GM19324 (cell line): ENCODE data around the gene STPG1.

Experiments
- ATAC-seq: cut with Tn5 transposase; IDR thresholded peaks from one replicate; pipeline ENCODE4 v1.9.1; 2021; ENCODE audit warnings: mild to moderate bottlenecking, moderate library complexity; ENCODE audit not compliant: unreplicated experiment, low FRiP score

Gene STPG1

GRCh38 chr1:24427545-24427862, 13.9 kb upstream of the STPG1 start:
- no peak for ATAC-seq

DNA sequence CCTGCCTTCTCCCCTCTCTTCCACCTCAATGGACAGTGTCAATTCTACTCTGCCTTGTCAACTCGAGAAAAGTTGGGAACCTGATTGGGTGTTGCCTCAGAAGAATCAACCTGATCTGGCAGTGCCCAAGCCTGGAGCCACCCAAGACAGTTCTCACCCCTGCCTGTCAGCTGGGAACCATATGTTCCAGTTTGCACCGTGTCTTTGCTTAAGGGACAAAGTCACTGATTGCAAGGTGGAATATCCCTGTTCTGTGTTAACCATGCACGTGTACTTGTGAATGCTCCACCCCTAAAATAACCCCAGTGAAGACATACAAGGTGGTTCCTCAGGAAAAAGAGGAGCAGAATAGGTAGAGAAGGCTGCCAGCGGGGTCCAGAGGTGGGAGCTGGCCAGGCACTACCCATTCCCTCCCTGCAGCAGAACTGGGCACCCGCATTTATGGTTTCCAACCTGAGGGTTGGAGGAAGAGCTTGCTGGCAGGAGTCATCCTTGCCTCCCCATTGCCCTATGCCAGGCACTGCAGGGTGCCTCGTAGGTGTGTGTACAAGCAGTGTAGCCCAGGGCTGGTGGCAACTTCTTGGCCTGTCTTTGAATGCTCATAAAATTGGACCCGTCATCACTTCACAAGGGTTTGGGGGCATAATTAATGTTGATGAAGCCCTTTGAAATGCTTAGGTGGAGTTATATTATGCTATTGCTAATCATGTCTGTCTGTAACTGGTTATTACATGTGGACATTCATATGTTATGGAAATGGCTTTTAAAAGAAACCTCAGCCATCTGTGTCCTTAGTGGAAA, 13.4 kb upstream of the STPG1 start:
- ATAC-seq, result no peak

DNA sequence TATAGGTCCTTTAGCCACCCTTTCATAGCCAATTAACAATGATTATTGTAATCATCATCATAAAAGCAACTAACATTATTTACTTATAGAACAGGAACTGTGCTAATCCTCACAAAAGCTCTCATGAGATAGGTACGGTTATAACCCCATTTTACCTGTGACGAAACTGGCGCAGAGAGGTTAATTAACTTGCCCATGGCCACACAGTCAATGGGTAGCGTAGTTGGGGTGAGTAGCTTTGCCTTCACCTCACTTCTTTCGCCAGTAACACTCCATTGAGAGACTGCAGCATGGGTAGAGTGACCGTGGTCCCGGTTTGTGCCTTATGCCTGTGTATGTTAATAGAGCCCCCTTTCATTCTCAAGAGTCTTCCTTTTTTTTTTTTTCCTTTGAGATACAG, 12.3 kb upstream of the STPG1 start:
- ATAC-seq, result no peak

DNA sequence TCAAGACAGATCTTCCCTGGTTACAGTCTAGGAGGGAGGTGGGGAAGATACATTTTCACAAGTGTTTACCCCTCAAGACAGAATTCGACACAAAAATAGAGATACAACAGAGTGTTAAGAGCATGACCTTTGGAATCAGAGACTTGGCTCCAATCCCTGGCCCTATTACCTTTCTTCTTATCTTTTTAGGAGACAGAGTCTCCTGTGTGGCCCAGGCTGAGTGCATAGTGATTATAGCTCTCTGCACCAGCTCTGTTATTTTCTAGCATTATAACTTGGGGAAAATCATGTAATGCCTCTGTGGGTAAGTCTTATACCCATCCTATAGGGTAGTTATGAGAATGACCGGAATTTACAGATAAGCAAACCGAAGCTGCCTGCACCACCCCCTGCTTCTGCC, 11.9 kb upstream of the STPG1 start:
- ATAC-seq, result no peak

DNA sequence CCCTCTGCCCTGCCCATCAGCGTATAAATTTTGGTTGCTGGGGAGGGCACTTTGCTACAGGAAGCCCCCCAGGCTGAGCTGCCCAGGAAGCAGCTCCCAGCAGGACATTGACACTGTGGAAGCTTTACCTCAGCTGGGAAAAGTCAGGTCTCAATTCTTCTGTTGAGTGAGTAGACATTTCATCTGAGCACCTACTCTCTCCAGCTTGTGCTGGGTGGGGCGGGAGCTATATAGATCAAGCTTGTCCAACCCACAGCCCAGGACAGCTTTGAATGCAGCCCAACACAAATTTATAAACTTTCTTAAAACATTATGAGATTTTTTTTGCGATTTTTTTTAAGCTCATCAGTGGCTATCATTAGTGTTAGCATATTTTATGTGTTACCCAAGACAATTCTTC, 11.4 kb upstream of the STPG1 start:
- ATAC-seq, result no peak

GRCh38 chr1:24424207-24424606, 10.6 kb upstream of the STPG1 start:
- ATAC-seq, result no peak

- ATAC-seq, result no peak
Observed at GRCh38 chr1:24421502-24421901, 7.9 kb upstream of the STPG1 start.

DNA sequence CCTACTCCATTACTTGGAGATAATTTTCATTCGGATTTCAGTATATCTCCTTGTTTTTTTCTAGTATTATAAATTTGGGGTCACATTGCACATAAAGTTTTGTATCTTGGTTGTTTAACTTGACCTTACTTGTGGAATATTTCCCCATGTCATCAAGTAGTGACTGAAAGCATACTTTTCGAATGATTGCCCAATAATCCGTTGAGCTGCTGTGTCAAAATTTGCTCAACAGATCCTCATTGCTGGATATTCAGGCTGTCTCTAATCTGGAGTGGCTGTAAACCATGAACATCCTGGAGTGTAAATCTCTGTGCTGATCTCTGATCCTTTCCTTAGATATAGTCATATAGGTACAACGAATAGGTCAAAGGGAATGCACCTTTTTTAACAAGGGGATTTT, 7.0 kb upstream of the STPG1 start:
- no peak for ATAC-seq

DNA sequence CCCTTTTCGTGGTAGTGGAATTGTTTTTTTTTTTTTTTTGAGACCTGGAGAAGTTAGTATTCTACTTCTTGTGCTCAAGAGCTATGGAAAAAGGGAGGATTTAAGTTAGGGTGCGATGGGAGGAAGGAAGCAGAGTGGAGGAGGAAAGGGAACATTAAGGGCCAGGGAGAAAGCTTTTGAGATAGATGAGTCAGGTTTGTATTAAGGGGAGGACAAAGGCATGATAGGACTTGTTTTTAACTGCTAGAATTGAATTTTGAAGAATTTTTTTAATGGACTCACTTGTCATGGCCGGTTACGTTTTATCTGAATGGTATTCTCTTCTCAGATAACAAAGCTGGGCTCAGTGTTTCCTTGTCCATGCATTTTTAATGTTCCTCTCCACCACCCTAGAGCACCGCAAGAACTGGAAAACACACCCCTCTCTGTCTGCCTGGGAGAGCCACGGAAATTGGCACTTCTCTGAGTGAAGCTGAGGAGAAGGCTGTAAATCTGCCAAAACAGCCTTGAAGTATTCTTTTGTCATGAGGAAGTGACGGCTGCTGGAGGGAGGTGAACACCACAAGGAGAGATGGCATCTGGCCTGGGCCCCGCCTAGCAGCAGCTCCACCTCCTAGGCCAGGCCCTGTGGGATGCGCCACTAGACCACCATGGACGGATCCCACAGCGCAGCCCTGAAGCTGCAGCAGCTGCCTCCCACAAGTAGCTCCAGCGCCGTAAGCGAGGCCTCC, 5.5 kb upstream of the STPG1 start:
- ATAC-seq, result no peak

DNA sequence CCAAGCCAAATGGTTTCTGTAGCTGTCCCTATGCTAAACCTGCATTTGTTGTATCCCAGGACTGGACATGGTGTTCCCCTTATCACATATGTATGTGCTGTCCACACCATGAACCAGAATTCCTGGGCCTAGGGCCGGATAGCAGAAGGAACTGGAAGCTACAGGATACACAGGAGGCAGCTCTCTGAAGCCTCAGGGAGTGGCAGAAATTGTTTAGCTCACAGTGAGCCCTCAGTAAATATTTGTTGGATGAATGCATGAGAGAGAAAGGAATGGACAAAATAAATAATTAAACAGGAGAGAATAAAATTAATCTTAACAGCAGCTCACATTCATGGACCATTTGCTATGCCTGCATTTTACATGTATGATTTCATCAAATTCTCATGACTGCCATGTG, 4.1 kb upstream of the STPG1 start:
- ATAC-seq, result no peak

DNA sequence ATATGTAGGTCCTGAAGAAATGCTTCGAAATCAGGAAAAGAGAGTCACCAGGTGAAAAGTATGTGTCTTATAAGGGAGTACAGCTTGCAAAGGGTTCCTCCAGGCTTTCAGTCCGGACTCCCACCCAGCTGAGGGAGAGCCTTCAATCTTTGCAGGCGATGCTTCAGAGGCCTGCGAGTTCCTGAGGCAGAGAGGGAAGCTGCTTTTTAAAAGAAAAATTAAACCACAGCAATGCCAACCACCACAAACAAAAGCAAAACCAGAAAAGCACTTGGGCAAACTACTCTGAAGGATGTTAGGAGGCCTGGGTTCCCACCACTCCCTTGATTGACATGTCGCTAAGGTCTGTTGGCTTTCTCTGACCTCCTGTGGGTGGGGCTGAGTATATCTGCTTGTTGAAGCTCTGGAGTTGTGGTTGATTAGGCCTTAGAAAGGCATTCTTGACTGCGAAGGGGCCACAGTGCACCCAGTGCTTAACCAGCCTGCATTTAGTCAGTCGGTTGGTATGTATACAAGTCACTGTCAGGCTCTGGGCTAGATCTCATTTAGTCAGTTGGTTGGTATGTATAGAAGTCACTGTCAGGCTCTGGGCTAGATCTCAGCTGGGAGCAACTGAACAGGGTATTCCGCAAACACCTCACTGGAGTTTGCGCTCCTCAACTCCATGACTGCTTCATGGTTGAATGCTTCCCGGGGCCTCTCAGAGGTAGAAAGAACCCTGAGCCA, 3.2 kb upstream of the STPG1 start:
- no peak for ATAC-seq

- ATAC-seq, result no peak
Observed at GRCh38 chr1:24415910-24416665, 2.5 kb upstream of the STPG1 start.

DNA sequence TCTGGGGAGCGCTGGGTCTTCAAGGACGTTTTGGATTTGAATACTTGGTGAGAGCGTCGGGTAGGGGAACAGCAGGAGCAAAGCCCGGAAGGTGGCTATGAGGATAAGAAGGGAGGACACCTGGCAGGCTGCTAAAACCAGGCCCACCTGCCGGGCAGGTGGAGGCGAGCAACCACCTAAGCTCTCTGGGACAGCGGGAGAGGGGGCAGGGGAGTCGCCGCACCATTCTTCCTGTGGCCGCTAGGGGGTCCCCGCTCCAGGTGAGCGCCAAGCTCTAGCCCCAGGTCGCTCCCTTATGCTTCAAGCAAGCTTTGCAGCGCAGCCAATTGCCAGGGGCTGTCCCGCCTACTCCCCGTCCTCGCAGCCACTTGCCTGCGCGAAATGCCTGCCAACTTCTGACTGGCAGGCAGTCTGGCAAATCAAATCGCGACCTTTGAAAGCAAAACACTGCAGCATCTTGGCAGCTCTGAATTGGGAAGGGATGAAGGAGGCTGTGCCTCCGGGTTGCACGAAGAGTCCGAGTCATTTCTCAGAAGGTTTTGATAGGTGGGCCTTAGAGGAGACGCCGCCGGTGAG, 1.8 kb upstream of the STPG1 start, which contains the start of gene NIPAL3:
NIPAL3 (plus strand) TSS at position 469 of the 576 bp plus-strand sequence. CDS start 3,746 bp downstream, outside the sequence.
- ATAC-seq, result peak; percentile 93

- ATAC-seq, result no peak
Observed at GRCh38 chr1:24414775-24415333, 1.3 kb upstream of the STPG1 start.

DNA sequence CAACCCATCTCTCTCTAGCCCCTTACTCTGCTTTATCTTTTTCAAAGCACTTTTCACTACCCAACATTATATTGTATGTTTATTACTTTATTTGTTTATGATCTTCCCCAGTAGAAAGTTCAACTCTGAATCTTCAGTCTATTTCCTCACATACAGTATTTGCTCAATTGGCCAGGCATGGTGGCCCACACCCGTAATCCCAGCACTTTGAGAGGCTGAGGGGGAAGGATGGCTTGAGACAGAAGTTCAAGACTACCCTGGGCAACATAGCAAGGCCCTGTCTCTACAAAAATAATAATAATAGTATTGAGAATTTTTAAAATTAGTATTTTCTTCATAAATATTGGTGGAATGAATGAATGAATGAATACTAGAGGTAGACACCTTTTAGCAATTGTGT, 1.2 kb downstream of the STPG1 start:
- ATAC-seq, result no peak

DNA sequence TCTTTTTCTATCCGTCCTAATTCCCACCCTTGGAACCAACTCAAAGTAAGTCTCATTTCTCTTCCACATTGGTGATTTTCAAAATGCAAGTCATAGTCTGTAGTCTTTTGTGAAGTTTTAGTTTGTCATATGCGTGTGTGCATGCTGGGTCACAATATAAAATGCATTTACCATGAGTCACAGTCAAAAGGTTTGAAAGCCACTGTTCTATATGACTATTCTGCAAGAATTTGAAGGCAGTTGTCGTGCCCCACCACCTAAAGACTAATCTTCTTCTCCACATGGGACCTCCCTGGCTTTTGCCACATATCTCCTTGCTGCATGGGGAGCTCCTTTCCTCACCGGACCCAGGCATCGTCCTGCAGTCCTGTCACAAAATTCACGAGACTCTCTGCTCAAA, 1.6 kb downstream of the STPG1 start:
- ATAC-seq, result no peak

GRCh38 chr1:24410750-24411149, 2.8 kb downstream of the STPG1 start:
- ATAC-seq, result no peak

GRCh38 chr1:24409535-24409934, 4.0 kb downstream of the STPG1 start:
- no peak for ATAC-seq

GRCh38 chr1:24406788-24407187, 6.8 kb downstream of the STPG1 start:
- ATAC-seq, result no peak

GRCh38 chr1:24403806-24404205, 9.8 kb downstream of the STPG1 start:
- ATAC-seq, result no peak
